ENCODE results near the gene KCNK13.

The KCNK13 gene

DNA sequence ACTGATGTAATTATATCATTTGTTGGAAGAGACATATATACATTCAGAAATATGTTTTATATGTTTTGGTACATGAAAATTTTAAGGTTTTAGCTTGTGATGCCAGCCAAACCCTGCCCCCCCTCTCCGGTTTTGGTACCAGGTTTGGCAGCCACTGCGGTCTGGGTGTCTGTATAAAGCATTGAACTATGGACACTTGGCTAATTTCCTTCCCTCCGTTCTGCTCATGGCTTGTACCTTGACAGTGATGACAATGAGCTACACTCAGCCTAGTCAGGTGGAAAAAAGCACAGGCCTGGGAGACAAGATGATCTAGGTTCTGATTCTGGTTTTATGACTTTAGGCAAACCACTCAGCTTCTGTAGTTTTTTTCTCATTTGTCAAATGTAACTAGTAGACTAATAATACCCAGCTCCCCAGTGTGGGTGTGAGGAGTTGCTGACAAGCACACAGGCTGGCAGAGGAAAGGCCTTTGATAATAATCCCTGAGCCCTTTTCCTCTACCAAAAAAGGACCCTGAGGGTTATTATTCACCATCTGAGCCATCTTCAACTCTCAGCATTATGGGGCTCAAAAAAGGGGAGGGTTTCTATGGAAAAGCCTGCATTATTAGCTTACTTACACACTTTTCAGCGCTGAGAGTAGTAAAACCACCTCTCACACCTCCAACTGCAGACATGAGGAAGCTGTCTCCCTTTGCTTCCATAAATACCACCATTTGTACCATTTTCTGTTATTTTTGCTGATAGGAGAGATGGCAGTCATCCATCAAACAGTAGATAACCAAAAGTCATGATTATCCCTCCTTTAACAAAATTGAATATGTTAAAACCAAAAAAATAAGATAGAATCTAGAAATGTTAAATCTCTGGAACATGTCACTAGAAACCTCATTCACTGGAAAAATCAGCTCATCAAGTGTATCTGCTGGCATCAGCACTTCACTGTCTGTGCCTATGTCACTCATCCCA, 118.3 kb downstream of the KCNK13 start:
- no peak overlapping the region for H3K27ac ChIP-seq (replicated peaks)
- TF ChIP-seq, protein P1, sequence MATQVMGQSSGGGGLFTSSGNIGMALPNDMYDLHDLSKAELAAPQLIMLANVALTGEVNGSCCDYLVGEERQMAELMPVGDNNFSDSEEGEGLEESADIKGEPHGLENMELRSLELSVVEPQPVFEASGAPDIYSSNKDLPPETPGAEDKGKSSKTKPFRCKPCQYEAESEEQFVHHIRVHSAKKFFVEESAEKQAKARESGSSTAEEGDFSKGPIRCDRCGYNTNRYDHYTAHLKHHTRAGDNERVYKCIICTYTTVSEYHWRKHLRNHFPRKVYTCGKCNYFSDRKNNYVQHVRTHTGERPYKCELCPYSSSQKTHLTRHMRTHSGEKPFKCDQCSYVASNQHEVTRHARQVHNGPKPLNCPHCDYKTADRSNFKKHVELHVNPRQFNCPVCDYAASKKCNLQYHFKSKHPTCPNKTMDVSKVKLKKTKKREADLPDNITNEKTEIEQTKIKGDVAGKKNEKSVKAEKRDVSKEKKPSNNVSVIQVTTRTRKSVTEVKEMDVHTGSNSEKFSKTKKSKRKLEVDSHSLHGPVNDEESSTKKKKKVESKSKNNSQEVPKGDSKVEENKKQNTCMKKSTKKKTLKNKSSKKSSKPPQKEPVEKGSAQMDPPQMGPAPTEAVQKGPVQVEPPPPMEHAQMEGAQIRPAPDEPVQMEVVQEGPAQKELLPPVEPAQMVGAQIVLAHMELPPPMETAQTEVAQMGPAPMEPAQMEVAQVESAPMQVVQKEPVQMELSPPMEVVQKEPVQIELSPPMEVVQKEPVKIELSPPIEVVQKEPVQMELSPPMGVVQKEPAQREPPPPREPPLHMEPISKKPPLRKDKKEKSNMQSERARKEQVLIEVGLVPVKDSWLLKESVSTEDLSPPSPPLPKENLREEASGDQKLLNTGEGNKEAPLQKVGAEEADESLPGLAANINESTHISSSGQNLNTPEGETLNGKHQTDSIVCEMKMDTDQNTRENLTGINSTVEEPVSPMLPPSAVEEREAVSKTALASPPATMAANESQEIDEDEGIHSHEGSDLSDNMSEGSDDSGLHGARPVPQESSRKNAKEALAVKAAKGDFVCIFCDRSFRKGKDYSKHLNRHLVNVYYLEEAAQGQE (IDR thresholded peaks at IDR 0.05; ENCODE audit: insufficient replicate concordance, low read depth): no peak
- TF ChIP-seq POLR2AphosphoS5 (IDR thresholded peaks at IDR 0.05; ENCODE audit: low read depth): no peak
- TF ChIP-seq SPI1 (IDR thresholded peaks at IDR 0.05; ENCODE audit: borderline replicate concordance, low read depth): no peak
- no peak for TF ChIP-seq GABPA (IDR thresholded peaks at IDR 0.05; ENCODE audit: low read depth)
- TF ChIP-seq, protein P2, sequence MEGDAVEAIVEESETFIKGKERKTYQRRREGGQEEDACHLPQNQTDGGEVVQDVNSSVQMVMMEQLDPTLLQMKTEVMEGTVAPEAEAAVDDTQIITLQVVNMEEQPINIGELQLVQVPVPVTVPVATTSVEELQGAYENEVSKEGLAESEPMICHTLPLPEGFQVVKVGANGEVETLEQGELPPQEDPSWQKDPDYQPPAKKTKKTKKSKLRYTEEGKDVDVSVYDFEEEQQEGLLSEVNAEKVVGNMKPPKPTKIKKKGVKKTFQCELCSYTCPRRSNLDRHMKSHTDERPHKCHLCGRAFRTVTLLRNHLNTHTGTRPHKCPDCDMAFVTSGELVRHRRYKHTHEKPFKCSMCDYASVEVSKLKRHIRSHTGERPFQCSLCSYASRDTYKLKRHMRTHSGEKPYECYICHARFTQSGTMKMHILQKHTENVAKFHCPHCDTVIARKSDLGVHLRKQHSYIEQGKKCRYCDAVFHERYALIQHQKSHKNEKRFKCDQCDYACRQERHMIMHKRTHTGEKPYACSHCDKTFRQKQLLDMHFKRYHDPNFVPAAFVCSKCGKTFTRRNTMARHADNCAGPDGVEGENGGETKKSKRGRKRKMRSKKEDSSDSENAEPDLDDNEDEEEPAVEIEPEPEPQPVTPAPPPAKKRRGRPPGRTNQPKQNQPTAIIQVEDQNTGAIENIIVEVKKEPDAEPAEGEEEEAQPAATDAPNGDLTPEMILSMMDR (IDR thresholded peaks at IDR 0.05; ENCODE audit: insufficient read depth, low read length): no peak
- no peaks in the 10 kb centered on the region for H3K27me3 ChIP-seq (ENCODE audit: insufficient read depth, poor library complexity, severe bottlenecking)
- no peak for DNase-seq (ENCODE audit: low read depth in 1 of 2, low spot score in 1 of 2)
- no peak overlapping the region for H3K4me3 ChIP-seq (replicated peaks; ENCODE audit: insufficient read depth, low read length)

GRCh38 chr14:90184094-90184493, 122.3 kb downstream of the KCNK13 start:
- Histone ChIP-seq H3K4me3 (replicated peaks; ENCODE audit: insufficient read depth, low read length) (no peak overlapping the region), H3K27ac (replicated peaks) (no peak overlapping the region), H3K27me3 (ENCODE audit: insufficient read depth, poor library complexity, severe bottlenecking) (no peaks in the 10 kb centered on the region)
- DNase-seq (ENCODE audit: low read depth in 1 of 2, low spot score in 1 of 2): no peak
- TF ChIP-seq POLR2AphosphoS5 (IDR thresholded peaks at IDR 0.05; ENCODE audit: low read depth): no peak
- TF ChIP-seq SPI1 (IDR thresholded peaks at IDR 0.05; ENCODE audit: borderline replicate concordance, low read depth): no peak
- TF ChIP-seq, protein P1 (IDR thresholded peaks at IDR 0.05; ENCODE audit: insufficient replicate concordance, low read depth): no peak
- no peak for TF ChIP-seq GABPA (IDR thresholded peaks at IDR 0.05; ENCODE audit: low read depth)
- TF ChIP-seq, protein P2 (IDR thresholded peaks at IDR 0.05; ENCODE audit: insufficient read depth, low read length): no peak

DNA sequence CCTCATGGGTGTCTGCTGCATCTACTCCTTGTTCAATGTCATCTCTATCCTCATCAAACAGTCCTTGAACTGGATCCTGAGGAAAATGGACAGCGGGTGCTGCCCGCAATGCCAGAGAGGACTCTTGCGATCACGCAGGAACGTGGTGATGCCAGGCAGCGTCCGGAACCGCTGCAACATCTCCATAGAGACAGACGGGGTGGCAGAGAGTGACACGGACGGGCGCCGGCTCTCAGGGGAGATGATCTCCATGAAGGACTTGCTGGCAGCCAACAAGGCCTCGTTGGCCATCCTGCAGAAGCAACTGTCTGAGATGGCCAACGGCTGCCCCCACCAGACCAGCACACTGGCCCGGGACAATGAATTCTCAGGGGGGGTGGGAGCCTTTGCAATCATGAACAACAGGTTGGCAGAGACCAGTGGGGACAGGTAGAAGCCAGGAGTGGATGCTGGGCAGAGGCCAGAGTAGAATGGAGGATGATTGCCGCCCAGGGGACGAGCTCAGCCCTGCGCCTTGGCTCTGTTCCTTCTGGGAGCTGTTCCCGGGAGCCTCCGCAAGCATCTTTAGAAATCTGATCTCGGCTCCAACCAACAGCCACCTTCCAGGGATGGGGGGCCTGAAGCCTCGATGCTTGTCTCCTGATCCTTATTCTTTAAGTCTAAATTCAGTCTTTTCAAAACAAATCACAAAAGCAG, 122.9 kb downstream of the KCNK13 start:
- Histone ChIP-seq H3K27me3 (ENCODE audit: insufficient read depth, poor library complexity, severe bottlenecking) (no peaks in the 10 kb centered on the region), H3K4me3 (replicated peaks; ENCODE audit: insufficient read depth, low read length) (no peak overlapping the region), H3K27ac (replicated peaks) (no peak overlapping the region)
- DNase-seq (ENCODE audit: low read depth in 1 of 2, low spot score in 1 of 2): no peak
- TF ChIP-seq, protein P1 (IDR thresholded peaks at IDR 0.05; ENCODE audit: insufficient replicate concordance, low read depth): peak; percentile 36
- no peak for TF ChIP-seq POLR2AphosphoS5 (IDR thresholded peaks at IDR 0.05; ENCODE audit: low read depth)
